Endothelial cell of umbilical vein (primary cell): ENCODE data around the gene THEMIS.

ENCODE experiments used
- EZH2 ChIP-seq: IDR thresholded peaks from 2 replicates; pipeline ENCODE4 v1.6.1; 2012; ENCODE audit warnings: borderline replicate concordance, low read depth, mild to moderate bottlenecking, moderate library complexity, low read length, inconsistent platforms; ENCODE audit not compliant: severe bottlenecking
- FOS ChIP-seq: IDR thresholded peaks from 2 replicates; pipeline ENCODE4 v1.6.1; 2011; ENCODE audit warnings: mild to moderate bottlenecking, low read length, moderate library complexity, borderline replicate concordance; ENCODE audit not compliant: insufficient read depth
- GATA2 ChIP-seq: IDR thresholded peaks from 2 replicates; pipeline ENCODE4 v1.7.0; 2011; ENCODE audit warnings: low read depth, mild to moderate bottlenecking, moderate library complexity, mixed read lengths, low read length; ENCODE audit not compliant: insufficient read length, insufficient read depth
- MYC ChIP-seq: IDR thresholded peaks from one replicate; pipeline ENCODE4 v1.6.1; 2011; ENCODE audit warnings: mild to moderate bottlenecking, low read depth, low read length
- POLR2A ChIP-seq: IDR thresholded peaks from 2 replicates; pipeline ENCODE4 v1.6.1; 2012; ENCODE audit warnings: low read depth, mild to moderate bottlenecking, control low read depth, low read length
- POLR2AphosphoS5 ChIP-seq: IDR thresholded peaks from 2 replicates; pipeline ENCODE4 v1.6.1; 2012; ENCODE audit warnings: low read depth, mild to moderate bottlenecking, control low read depth, low read length, moderate library complexity; ENCODE audit not compliant: insufficient read depth
- TF ChIP-seq, protein P1 (sequence below), 2 donors: IDR thresholded peaks; 1 replicate in 1 of 2; 2 replicates in 1 of 2; pipeline ENCODE4 v1.5.1; 2011; ENCODE audit warnings: low read length in 2 of 2, mild to moderate bottlenecking in 2 of 2, moderate library complexity in 2 of 2, control low read depth in 1 of 2, inconsistent platforms in 1 of 2, low read depth in 1 of 2; ENCODE audit not compliant: insufficient read depth in 1 of 2; ENCODE audit errors: extremely low read depth in 1 of 2
- TF ChIP-seq, protein P2 (sequence below): IDR thresholded peaks from 2 replicates; pipeline ENCODE4 v1.6.1; 2011; ENCODE audit not compliant: insufficient read depth, insufficient read length

DNA sequence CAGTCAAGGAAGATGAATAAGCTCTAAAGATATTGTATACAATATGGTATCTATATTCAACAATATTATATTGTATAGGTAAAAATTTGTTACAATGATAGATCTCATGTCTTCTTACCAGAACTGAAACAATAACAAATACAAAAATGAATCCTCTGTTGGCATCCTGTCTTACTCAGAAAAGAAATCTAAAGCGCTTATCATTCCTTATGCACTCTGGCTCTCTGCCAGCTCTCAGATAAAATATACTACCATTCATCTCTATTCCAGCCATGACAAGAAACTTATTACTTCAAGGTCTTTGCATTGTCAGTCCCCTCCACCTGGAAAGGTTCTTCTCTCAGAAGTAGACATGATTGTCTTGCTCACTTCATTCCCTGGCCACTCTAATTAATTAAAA is 138.6 kb downstream of the THEMIS start:
- TF ChIP-seq, protein P1, sequence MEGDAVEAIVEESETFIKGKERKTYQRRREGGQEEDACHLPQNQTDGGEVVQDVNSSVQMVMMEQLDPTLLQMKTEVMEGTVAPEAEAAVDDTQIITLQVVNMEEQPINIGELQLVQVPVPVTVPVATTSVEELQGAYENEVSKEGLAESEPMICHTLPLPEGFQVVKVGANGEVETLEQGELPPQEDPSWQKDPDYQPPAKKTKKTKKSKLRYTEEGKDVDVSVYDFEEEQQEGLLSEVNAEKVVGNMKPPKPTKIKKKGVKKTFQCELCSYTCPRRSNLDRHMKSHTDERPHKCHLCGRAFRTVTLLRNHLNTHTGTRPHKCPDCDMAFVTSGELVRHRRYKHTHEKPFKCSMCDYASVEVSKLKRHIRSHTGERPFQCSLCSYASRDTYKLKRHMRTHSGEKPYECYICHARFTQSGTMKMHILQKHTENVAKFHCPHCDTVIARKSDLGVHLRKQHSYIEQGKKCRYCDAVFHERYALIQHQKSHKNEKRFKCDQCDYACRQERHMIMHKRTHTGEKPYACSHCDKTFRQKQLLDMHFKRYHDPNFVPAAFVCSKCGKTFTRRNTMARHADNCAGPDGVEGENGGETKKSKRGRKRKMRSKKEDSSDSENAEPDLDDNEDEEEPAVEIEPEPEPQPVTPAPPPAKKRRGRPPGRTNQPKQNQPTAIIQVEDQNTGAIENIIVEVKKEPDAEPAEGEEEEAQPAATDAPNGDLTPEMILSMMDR (IDR thresholded peaks at IDR 0.05; ENCODE audit: extremely low read depth in 1 of 2, insufficient read depth in 1 of 2, low read depth in 1 of 2, low read length in 2 of 2): no peak
- TF ChIP-seq POLR2AphosphoS5: no peak
- no peak for TF ChIP-seq POLR2A
- TF ChIP-seq FOS: no peak
- TF ChIP-seq, protein P2, sequence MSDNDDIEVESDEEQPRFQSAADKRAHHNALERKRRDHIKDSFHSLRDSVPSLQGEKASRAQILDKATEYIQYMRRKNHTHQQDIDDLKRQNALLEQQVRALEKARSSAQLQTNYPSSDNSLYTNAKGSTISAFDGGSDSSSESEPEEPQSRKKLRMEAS: no peak
- no peak for TF ChIP-seq EZH2
- no peak for TF ChIP-seq GATA2
- TF ChIP-seq MYC: no peak
